Hematopoietic multipotent progenitor cell (in vitro differentiated cells): ENCODE measurements around the gene HRG. TPM values are rescaled to one million over a fixed set of nuclear protein-coding genes. Genes with fewer than 3 reads are reported as not detected.

ENCODE experiments used
- DNase-seq, 3 donors: peaks; one replicate each; pipeline ENCODE4 v3.0.0-alpha.2; 2011 to 2015; ENCODE audit warnings: low read depth in 2 of 3, low spot score in 2 of 3
- small RNA-seq: library from RNA; depleted of rRNA; stranded (forward); fragments of <200 nt; gene quantifications from one replicate; pipeline ENCODE3, GENCODE V24; 2012
- total RNA-seq: library from RNA; depleted of rRNA; stranded (reverse); fragments of >200 nt; gene quantifications from one replicate; pipeline ENCODE4 v1.2.3, GENCODE V29; 2012

The HRG gene
- total RNA-seq, 1 donor = not detected

- DNase-seq = no peak
Observed at GRCh38 chr3:186719945-186720739, 54.3 kb downstream of the HRG start.

- DNase-seq = no peak
Observed at GRCh38 chr3:186722457-186722856, 56.6 kb downstream of the HRG start.

- no peak for DNase-seq
Observed at GRCh38 chr3:186724911-186725310, 59.1 kb downstream of the HRG start.

Small RNA genes lying within 50 kb of the gene (small RNA-seq; reads per million reads assigned to genes)
- not detected for gene RF00017

Other genes starting within 250 kb of the HRG start
- gene CRYGS, start 121.6 kb upstream of the HRG start, total RNA-seq = 0.81 TPM
- 19.7 TPM for gene TBCCD1, start 98.7 kb upstream of the HRG start, total RNA-seq
- 23.4 TPM for gene DNAJB11, start 95.3 kb upstream of the HRG start, total RNA-seq
- gene AHSG, start 53.0 kb upstream of the HRG start, total RNA-seq = not detected
- gene FETUB, start 25.6 kb upstream of the HRG start, total RNA-seq = not detected
- not detected for gene KNG1, start 51.3 kb downstream of the HRG start, total RNA-seq
- 299 TPM for gene EIF4A2, start 117.6 kb downstream of the HRG start, total RNA-seq
- 10.0 TPM for gene RFC4, start 140.5 kb downstream of the HRG start, total RNA-seq
- under 0.01 TPM for gene ADIPOQ, start 176.7 kb downstream of the HRG start, total RNA-seq